Uterus (tissue), 2 donors: Measurements from ENCODE around the gene TAC3.

Experiments
- CTCF ChIP-seq, 4 experiments: fragments of 200-600 bp in 2 of 4; fragments of 450-650 bp in 2 of 4; sonication (generic) in 2 of 4; IDR thresholded peaks; one replicate each; pipeline ENCODE4 v1.5.1; 2016 to 2019; ENCODE audit warnings: antibody characterized with exemption in 4 of 4, mild to moderate bottlenecking in 2 of 4, moderate library complexity in 1 of 4
- POLR2A ChIP-seq, 2 donors: fragments of 450-650 bp; IDR thresholded peaks; one replicate each; pipeline ENCODE4 v1.6.1; 2016; ENCODE audit warnings: antibody characterized with exemption in 2 of 2, mild to moderate bottlenecking in 1 of 2, moderate library complexity in 1 of 2

GRCh38 chr12:56980268-56980667 lies 36.1 kb downstream of the TAC3 start:
- TF ChIP-seq CTCF (IDR thresholded peaks at IDR 0.05): no peak
- no peak for TF ChIP-seq POLR2A (IDR thresholded peaks at IDR 0.05)
